Activated effector memory CD4-positive, alpha-beta T cell treated with Interleukin-2 at 50 U/mL for 16 hours (primary cell): ENCODE measurements around the gene TPD52L3.

ENCODE experiments used
- DNase-seq: peaks from one replicate; pipeline ENCODE4 v3.0.0-alpha.2; 2020

Gene TPD52L3

DNA sequence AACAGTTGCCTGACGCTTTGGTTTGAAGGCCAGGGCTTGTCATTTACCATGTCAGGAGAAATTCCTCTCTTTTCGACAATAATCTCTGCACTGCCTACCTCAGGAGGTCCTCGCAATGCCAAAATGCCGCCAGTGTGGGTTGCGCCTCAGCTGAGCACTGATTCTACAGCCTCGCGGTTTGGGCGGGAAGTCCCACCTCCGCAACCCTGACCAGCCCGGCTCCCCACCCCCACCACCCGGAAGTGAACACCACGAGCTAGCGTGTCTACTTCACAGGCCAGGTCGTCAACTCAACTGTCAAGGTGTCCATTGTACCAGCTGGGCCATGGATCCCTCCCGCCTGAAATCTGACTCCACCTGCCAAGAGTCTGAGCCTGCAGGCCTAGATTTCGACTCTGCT is at the start of gene TPD52L3:
TPD52L3 (plus strand) TSS at position 273 of the 400 bp plus-strand sequence. CDS start 221 bp downstream, outside the sequence.
- DNase-seq, result no peak

DNA sequence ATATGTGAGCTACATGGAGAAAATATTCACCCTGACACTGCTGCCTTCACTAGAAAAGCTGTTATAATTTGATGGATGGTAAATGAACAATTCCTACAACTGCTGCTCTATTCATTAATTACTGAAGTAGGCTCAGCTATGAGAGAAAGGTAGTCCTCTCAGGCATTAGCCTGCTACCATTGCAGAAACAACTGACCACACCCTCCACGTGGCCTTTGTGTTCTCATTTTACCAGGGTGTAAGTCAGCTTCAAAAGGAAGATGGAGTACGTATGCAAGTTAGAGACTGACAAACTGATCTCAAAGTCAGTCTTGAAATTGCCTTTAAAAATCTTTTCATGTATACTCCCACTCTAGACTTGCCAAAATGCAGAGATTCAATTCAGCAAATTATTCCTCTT is 26.3 kb upstream of the TPD52L3 start:
- DNase-seq, result no peak

DNA sequence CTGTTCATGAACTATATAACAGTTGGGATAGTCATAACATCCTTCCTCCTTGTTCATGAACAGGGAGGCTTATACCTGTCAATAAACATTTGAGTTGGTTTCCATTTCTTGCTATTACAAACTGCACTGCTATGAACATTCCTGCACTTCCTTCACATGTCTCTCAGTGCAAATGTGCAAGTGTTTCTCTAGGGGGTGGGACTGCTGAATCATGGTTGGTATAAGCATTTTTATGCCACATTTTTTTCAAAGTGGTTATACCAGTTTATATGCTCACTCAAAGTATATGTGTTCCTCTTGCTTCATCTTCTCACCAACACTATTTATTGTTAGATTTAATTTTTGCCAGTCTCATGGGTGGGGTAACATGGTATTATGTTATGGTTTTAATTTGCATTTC is 25.8 kb upstream of the TPD52L3 start:
- DNase-seq, result no peak

DNA sequence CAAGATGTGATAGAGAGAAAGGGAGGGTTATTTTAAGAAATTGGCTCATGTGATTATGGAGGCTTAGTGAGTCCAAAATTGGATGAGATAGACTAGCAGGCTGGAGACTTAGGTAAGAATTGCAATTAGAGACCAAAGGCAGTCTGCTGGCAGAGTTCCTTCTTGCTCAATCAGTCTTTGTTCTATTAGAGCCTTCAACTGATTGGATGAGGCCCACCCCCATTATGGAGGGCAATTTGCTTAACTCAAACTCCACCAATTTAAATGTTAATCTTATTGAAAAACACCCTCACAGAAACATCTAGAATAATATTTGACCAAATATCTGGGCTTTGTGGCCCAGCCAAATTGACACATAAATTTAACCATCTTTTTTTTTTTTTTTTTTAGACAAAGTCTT is 23.9 kb upstream of the TPD52L3 start:
- no peak for DNase-seq

DNA sequence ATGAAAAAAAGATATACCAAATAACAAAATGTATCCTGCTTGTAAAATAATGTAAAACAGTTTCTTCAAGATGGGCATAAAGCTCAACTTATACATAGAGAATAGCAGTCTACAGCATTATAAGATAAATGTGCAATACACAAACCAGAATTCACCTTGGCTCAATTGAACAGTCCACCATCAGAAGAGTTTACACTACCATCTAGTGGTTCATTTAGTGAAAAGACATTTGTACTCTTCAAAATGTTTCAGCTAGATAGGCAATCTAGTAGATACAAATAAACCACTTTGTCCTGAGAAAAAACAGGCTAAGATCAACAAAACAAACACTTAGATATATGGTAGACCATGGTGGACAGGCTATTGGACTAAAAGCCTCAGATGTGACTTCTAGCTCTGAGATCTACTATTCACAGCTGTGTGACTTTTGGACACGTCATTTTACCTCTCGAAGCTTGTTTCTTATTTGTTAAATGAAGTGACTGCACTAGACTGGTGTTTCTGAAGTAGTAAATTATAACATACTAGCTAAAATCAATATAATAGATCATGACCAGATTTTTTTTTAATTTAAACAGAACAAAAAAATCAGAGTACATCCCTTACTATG is 22.1 kb upstream of the TPD52L3 start:
- DNase-seq, result no peak

DNA sequence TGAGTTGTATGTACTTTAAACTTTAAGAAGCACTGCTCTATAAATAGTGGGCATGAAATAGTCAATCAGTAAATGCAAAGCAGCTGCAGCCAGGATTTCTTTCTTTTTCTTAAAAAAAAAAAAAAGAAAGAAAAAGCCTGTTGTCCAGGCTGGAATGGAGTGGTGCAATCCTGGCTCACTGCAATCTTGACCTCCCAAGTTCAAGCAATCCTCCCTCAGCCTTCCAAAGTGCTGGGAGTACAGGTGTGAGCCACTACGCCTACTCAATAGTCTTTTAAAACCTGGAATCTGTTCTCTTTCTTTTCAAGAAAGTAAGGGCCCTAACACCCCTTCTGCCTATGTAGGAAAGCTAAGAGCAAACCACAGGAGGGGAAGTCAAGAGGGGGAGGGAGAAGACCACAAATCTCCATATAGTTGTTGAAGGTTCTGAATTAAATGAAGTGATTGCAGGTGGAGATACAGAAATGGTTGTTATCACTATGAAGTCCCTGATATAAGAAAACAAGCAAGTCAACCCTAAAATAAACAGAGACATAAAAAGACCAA is 20.6 kb upstream of the TPD52L3 start:
- no peak for DNase-seq

DNA sequence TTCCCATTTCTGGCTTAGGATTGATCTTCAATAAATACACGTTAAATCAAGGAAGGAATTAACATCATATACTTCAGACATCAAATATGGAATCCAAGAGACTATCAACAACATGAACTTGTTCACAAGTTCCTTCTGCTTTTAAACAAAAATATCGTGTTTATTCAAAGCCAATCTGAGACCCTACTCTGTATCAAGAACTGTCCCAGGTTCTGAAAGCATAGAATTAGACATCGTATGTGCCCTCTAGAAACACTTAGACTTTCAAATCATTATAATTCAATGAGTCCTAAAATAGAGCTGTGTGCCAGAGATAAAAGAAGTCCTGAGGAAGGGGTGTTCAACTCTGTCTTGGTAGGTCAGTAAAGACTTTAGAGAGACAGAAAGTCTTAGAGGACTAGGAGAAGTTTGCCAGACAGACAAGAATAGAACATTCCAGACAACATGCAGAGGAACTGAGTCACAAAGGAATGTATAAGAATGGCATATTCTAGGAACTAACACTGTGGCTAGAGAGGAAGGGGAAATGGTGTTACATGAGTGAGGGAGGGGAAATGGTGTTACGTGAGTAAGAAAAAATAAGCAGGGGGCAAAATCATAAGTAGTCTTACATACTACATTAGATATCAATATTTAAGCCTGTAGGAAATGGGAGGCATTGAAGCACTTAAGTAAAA is 2.9 kb downstream of the TPD52L3 start:
- no peak for DNase-seq

DNA sequence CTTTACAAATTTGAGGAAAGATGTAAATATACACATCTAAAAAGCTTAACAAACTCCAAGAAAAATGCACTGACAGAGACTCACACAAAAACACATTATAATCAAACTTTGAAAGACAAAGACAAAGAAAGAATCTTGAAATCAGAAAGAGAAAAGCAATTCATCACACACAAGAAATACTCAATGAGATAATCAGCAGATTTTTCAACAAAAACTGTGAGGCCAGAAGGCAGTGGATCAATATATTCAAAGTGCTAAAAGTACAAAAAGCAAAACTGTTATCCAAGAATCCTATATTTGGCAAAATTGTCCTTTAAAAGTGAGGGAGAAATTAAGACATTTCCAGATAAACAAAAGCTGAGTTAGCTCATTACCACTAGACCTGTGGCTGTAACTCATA is 6.1 kb downstream of the TPD52L3 start:
- no peak for DNase-seq

DNA sequence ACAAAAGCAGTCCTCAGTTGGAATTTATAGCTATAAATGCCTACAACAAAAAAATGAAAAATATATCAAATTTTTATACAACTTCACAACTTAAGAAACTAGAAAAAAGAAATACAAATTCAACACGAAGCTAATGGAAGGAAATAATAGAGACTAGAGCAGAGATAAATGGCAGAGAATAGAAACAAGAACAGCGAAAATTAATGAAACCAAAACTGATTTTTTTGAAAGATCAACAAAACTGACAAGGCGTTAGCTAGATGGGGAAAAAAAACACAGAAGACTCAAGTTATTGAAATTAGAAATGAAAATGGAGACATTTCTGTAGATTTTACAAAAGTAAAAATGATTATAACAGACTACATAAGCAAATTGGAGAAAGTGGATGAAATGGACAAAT is 20.6 kb downstream of the TPD52L3 start:
- no peak for DNase-seq

DNA sequence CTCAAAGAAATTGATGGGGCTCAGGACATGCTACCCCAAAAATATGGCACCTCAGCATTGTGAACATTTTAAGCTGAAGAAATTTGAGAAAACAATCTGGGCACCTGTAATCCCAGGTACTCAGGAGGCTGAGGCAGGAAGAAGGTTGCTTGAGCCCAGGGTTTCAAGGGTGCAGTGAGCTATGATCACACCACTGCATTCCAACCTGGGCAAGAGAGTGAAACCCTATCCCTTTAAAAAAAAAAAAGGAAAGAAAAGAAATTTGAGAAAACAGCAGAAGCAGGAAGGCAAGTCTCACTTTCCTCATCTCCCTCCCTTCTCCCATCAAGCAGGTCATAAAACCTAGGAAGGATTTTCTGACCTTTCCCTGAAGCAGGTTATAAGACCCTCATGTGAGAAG is 23.6 kb downstream of the TPD52L3 start:
- no peak for DNase-seq

DNA sequence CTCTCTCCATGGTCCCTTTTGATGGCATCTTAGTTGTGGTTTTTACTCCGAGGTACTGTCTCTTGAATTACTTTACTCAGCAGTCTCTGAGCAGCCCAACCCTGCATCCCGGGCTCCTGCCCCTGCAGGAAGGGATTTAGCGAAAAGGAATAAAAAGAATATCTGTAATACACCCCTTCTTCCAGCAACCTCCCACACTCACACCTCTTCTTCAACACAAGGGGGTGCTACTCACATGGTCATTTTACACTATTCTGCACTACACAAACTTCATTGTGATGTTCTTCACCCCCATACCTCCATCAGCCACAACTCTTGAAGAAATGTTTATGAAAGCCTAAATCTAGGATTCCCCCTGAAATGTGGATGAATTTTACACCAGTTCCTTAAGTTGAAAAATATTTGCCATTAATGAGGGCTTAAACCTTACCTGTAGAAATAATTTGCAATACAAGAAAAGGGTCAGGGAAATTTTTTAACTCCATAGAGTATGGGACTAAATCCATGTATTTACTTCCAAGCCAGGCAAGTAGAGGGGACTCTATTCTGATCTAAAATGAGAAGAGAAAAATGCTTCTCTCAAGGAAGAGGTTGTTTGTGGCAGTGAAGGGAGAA is 26.0 kb downstream of the TPD52L3 start:
- DNase-seq, result no peak

DNA sequence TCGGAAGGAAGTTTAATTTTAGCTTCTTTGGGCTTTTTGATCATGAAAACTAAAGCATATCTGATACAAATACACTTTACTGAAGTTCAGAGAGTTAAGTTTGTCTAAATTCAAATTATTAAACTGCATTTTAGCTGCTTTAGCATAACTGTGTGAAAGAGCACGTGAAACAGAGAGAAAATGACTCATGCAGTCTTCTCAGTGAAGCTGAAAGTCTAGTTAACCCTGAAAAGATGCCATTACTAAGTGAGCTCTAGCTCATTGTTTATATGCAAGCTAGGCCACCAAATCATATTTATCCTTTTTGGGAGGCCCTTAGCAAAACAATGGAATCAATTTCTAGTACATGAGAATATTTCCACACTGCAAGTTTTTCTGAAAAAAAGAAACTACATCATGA is 27.6 kb downstream of the TPD52L3 start:
- no peak for DNase-seq

DNA sequence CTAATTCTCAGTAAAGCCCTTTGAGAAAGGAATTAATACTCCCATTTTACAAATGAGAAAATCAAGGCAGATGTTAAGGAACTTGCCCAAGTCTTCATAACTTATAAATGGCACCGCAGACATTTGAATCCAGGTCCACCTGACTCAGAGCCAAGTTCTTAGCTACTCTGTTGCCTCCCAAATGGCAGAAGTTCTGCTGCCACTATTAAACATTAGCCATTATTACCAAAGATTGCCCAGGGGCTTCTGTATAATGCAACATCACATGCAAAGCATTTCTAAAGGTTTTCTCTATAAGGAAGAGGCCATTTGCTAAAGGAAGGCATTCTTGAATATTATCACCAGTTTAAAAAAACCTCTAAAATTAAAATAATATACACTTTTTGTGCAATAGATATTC is 28.3 kb downstream of the TPD52L3 start:
- DNase-seq, result no peak

DNA sequence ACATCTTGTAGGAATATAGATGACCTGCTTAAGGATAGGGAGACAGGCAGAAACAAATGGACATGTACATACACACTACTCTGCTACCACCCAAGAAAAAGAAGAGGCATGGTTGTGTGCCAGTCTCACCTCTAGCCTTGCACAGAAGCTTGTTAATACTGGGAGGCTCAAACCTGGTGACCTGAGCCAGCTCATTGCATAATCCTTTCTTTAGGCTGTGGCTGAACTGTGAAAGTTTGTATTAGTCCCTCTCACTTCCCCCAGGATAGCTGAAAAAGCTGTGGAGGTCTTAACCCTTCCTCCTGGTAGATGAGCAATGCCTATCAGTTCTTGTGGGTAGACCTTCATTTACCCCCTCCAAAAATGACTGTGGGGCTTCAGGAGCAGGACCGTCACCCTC is 28.7 kb downstream of the TPD52L3 start:
- DNase-seq, result no peak

DNA sequence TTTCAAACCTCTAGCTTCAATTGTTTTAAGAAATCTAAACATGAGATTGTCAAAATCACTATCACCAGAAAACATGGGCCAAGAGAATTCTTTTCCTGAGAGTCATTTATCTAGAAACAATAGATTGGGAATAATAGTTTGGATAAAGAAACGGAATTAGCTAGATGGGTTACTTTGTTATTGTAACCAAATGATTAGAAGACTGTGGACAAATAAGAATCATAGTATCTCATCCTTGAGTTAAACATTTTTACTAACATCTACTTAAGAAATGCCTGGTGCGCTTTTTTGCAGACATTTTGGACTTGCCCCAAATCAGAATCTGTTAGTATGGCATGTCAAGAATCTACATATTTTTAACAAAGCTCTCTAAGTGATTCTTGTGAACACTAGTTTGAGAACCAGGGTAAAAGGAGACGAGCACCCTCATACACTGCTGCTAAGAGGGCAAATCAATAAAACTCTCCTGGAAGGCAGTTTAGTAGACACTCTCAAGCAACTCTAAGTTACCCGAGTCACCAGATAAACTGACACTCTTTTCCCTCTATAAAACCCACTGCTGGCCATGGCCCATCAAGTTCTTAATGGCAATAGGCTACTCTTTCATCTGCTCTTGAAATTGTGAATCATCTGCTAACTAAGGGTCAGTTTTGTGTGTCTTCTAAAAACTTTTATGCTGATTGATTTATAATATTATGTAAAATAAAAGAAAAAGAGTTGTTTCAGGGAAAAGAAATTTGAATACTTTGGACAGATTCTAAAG is 39.1 kb downstream of the TPD52L3 start:
- DNase-seq, result no peak

DNA sequence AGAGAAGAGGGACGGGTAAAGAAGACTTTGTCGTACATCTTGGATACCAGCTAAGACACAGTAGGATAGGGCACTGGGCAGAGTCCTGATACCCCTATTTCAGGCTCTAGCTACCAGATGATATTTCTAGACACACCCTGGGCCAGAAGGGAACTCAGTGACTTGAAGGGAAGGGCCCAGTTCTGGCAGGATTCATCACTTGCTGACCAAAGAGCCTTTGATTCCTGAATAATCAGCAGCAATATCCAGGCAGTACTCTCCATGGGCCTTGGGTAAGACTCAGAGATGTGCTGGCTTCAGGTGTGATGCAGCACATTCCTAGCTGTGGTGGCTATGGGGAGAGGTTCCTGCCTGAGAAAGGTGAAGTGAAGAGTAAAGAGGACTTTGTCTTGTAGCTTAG is 40.7 kb downstream of the TPD52L3 start:
- DNase-seq, result no peak
